ENCODE measurements around the gene MCL1.

The MCL1 gene

DNA sequence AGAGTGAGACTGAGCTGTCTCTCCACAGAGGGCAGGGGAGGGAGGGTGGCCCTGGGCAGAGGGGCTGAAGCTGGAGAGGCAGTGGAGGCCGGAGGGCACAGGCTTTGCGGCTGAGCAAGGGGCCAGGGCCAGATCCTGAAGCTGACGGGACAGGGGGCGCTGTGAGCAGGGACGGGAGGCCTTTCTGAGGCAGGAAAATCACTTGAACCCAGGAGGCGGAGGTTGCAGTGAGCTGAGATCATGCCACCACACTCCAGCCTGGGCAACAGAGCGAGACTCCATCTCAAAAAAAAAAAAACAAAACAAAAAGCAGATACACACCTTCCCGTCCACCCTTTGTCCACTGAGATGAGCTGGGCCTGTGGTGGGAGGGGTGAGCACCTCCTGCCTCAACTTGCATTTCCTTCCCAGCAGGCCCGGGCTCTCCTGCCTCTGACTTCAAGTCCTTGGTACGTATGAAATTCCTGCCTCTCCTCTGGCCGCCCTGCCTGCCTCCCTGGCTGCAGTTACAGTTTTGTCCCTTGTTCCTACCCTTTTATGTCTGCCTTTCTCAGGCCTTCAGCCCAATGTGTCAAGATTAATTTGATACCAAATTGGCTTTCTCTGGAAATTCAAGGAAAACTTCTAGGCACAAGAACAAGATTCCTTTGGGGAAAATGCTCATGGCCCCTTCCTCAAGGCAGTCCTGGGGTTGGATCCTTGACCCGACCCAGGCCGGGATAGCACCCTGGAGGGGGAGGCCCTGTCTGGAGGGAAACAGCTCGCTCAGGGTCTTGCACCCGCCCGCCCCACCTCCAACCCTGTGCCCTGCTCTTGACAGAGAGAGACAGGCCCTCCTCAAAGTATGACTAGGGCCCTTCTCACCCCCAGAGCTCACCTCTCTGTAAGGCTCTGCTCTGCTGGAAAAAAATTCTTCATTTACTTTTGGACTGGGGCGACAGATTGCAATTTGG is 41.4 kb downstream of the MCL1 start:
- no peak for DNase-seq (ENCODE audit: low read depth in 2 of 2)

DNA sequence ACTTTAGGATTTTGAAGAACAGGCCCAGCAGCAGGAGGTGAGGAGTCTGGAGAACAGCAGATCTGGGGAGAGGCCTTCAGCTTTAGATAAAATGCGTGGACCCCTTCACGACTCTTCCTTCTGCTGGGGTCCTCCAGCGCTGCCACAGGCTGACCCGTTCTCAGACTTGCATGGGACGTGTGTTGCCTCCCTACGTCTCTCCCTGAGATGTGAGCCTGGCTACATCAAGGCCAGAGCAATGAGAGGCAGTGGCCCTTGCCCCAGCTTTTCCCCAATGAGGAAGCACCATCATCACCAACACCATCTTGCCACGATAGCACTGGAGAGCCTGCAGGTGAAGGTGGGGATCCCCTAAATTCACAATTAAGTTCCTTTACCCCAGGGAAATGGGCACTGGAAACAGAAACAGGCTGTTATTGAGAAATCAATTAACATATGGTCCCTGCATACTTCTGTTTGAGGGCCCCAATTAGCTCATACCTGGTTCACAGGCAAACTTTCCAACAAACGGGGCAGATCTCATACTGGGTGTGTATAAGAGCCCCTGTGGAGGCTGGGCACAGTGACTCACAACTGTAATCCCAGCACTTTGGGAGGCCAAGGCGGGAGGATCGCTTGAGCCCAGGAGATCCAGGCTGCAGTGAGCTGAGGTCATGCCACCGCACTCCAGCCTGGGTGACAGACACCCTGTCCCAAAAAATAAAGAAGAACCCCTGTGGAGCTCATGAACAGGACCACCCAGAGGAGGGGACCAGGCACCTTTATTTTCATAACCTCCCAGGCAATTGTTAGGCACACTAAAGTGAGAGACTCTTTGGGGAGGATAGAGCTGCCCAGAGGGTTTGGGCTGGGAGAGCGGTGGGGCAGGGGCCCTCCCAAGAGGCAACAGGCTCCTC is 42.3 kb downstream of the MCL1 start:
- no peak for DNase-seq (ENCODE audit: low read depth in 2 of 2)

- no peak for DNase-seq (ENCODE audit: low read depth in 2 of 2)
These were observed 43.7 kb downstream of the MCL1 start for GRCh38 chr1:150535511-150536287.

DNA sequence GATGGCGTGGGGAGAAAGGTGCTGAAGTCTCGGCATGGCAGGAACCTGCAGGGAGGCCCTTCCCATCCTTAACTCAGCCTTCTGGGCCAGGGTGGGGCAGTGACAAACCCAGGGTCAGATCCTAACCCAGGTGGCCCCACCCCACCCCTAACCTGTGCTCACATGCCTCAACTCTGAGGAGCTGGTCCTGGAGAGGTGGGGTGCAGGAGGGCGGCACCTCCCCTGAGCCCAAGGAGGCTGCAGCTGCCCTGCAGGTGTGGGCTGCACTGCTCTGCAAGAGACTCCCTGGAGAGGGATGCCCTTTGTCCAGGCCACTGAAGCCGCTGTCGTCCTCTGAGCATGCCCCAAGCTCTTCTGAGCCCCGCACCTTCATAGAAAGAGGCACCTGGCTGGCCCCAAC is 45.4 kb downstream of the MCL1 start:
- DNase-seq (ENCODE audit: low read depth in 2 of 2): no peak

- no peak for DNase-seq (ENCODE audit: low read depth in 2 of 2)
These were observed 46.5 kb downstream of the MCL1 start for GRCh38 chr1:150532860-150533259.

- no peak for DNase-seq (ENCODE audit: low read depth in 2 of 2)
These were observed 48.8 kb downstream of the MCL1 start for GRCh38 chr1:150530491-150531159.

DNA sequence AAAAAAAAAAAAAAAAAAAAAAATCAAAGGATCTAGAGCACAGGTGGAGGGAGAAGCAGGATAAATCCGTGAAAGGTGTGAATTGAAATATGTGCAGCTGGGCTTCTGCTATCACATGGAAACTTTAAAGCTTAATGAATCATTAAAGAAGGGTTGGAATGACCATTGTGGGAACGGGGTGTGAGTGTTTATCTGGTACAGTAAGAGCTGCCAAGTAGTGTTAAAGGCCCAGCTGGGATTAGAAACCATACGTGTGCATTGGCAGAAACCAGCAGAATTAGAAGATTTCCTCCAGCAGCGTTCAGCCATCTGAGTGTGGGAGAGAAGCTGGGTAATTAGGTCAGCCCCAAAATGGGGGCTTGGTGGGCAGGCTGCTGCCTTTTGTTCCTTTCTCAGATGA is 50.4 kb downstream of the MCL1 start:
- no peak for DNase-seq (ENCODE audit: low read depth in 2 of 2)

DNA sequence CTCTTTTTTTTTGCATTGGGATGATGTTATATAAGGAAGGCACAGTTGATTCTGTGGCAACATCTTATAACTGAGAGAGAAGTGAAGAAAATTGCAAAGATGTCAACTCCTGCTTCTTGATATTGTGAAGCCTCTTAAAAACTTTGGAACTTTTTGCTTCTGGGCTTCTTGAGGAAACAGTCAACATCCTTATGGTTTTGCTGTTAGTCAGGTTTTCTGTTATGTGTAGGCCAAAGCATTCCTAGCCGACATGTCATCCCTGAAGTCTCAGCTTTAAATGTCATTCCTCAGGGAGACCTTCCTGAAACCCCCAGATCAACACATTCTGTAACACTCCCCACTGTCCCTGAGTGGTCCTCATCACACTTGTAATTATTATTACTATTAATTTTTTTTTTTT is 51.2 kb downstream of the MCL1 start:
- DNase-seq (ENCODE audit: low read depth in 2 of 2): no peak

DNA sequence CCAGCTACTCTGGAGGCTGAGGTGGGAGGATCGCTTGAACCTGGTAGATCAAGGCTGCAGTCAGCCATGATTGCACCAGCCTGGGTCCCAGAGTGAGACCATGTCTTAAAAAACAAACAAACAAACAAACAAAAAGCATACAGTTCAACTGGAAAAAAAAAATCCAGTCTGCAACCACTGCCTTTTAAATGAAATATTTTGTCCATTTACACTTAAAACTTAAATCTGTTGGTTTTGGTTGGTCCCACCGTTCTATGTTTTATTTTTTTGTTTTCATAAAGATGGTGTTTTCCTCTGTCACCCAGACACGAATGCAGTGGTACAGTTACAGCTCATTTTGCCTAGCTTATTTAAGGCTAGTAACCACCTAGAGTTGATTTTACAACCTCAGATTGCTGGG is 54.1 kb downstream of the MCL1 start:
- DNase-seq (ENCODE audit: low read depth in 2 of 2): no peak
